Karpas-422 (cell line): ENCODE results near the gene CHGA. TPM values are rescaled to one million over a fixed set of nuclear protein-coding genes. Genes with fewer than 3 reads are reported as not detected.

ENCODE experiments used
- DNase-seq: peaks from one replicate; pipeline ENCODE4 v3.0.0-alpha.2; 2015
- H2AFZ ChIP-seq: fragments of 200-600 bp; sonication (generic); 2 replicates; pipeline ENCODE4 v1.6.1; 2014; ENCODE audit warnings: antibody characterized with exemption, low read length, mixed read lengths
- H3K27ac ChIP-seq: fragments of 200-600 bp; sonication (generic); 2 replicates; pipeline ENCODE4 v1.5.1; 2014; ENCODE audit warnings: mild to moderate bottlenecking, low read length, moderate library complexity
- H3K27me3 ChIP-seq: fragments of 200-600 bp; sonication (generic); 2 replicates; pipeline ENCODE4 v1.6.1; 2014; ENCODE audit warnings: low read length, mixed read lengths
- H3K36me3 ChIP-seq: fragments of 200-600 bp; sonication (generic); 2 replicates; pipeline ENCODE4 v1.6.1; 2014; ENCODE audit warnings: low read length, mixed read lengths; ENCODE audit not compliant: insufficient read depth
- H3K4me1 ChIP-seq: fragments of 200-600 bp; sonication (generic); 2 replicates; pipeline ENCODE4 v1.6.1; 2014; ENCODE audit warnings: mild to moderate bottlenecking, low read length, mixed read lengths
- H3K4me2 ChIP-seq: fragments of 200-600 bp; sonication (generic); 2 replicates; pipeline ENCODE4 v1.6.1; 2014; ENCODE audit warnings: low read length, low read depth, mild to moderate bottlenecking; ENCODE audit not compliant: poor library complexity, severe bottlenecking
- H3K4me3 ChIP-seq: fragments of 200-600 bp; sonication (generic); 2 replicates; pipeline ENCODE4 v1.5.1; 2014; ENCODE audit warnings: mild to moderate bottlenecking, antibody characterized with exemption, low read length, mixed read lengths
- H3K79me2 ChIP-seq: fragments of 200-600 bp; sonication (generic); 2 replicates; pipeline ENCODE4 v1.6.1; 2014; ENCODE audit warnings: mild to moderate bottlenecking, low read length, mixed read lengths
- H3K9ac ChIP-seq: fragments of 200-600 bp; sonication (generic); 2 replicates; pipeline ENCODE4 v1.6.0; 2014; ENCODE audit warnings: low read length
- H3K9me2 ChIP-seq: fragments of 200-600 bp; sonication (generic), shearing (Covaris generic); replicated peaks from 2 replicates; pipeline ENCODE4 v1.6.0; 2014; ENCODE audit warnings: mild to moderate bottlenecking, low read length, moderate library complexity; ENCODE audit not compliant: insufficient read depth
- H3K9me3 ChIP-seq: fragments of 300-700, 200-600 bp; sonication (generic); 2 replicates; pipeline ENCODE4 v1.6.1; 2014; ENCODE audit warnings: low read length, mixed read lengths
- H4K20me1 ChIP-seq: fragments of 200-600 bp; sonication (generic); 2 replicates; pipeline ENCODE4 v1.6.1; 2014; ENCODE audit warnings: mild to moderate bottlenecking, antibody characterized with exemption, low read length, low read depth; ENCODE audit not compliant: insufficient read depth
- total RNA-seq: library from RNA; depleted of rRNA; stranded (reverse); fragments of >200 nt; shearing (Covaris generic); gene quantifications from 2 replicates; pipeline ENCODE4 v1.2.3, GENCODE V29; 2014; ENCODE audit warnings: low replicate concordance

The CHGA gene
- total RNA-seq, 1 experiment from 2014 or later: not detected

GRCh38 chr14:92936085-92936484, 13.1 kb downstream of the CHGA start:
- Histone ChIP-seq H3K79me2 (no peaks in the 10 kb centered on the region), H3K27me3 (no peaks in the 10 kb centered on the region), H3K9me3 (no peaks in the 10 kb centered on the region), H3K4me2 (no peak overlapping the region), H3K27ac (no peak overlapping the region), H2AFZ (no peak overlapping the region), H3K4me1 (no peaks in the 10 kb centered on the region), H3K36me3 (no peaks in the 10 kb centered on the region), H3K4me3 (no peak overlapping the region), H3K9ac (no peak overlapping the region), H3K9me2 (no peaks in the 10 kb centered on the region), H4K20me1 (no peaks in the 10 kb centered on the region)
- DNase-seq: no peak

- Histone ChIP-seq H3K4me1 (no peaks in the 10 kb centered on the region), H3K9ac (no peak overlapping the region), H3K9me2 (no peaks in the 10 kb centered on the region), H4K20me1 (no peaks in the 10 kb centered on the region), H3K27me3 (no peaks in the 10 kb centered on the region), H3K9me3 (no peaks in the 10 kb centered on the region), H3K4me2 (no peak overlapping the region), H3K79me2 (no peaks in the 10 kb centered on the region), H3K4me3 (no peak overlapping the region), H2AFZ (no peak overlapping the region), H3K27ac (no peak overlapping the region), H3K36me3 (no peaks in the 10 kb centered on the region)
- DNase-seq: no peak
Observed at GRCh38 chr14:92937051-92937937, 14.3 kb downstream of the CHGA start.

- no peaks in the 10 kb centered on the region for H3K9me3 ChIP-seq
- no peaks in the 10 kb centered on the region for H4K20me1 ChIP-seq
- no peaks in the 10 kb centered on the region for H3K9me2 ChIP-seq
- H3K27ac ChIP-seq: no peak overlapping the region
- H3K27me3 ChIP-seq: no peaks in the 10 kb centered on the region
- no peak overlapping the region for H2AFZ ChIP-seq
- no peaks in the 10 kb centered on the region for H3K79me2 ChIP-seq
- DNase-seq: no peak
- H3K36me3 ChIP-seq: no peaks in the 10 kb centered on the region
- no peak overlapping the region for H3K4me3 ChIP-seq
- H3K4me1 ChIP-seq: no peaks in the 10 kb centered on the region
- H3K9ac ChIP-seq: no peak overlapping the region
- H3K4me2 ChIP-seq: no peak overlapping the region
Observed at GRCh38 chr14:92938235-92938875, 15.4 kb downstream of the CHGA start.

GRCh38 chr14:92938890-92939671, 16.1 kb downstream of the CHGA start:
- Histone ChIP-seq H2AFZ (no peak overlapping the region), H3K9ac (no peak overlapping the region), H3K36me3 (no peaks in the 10 kb centered on the region), H3K9me3 (no peaks in the 10 kb centered on the region), H3K4me1 (no peaks in the 10 kb centered on the region), H3K9me2 (no peaks in the 10 kb centered on the region), H3K27ac (no peak overlapping the region), H3K4me3 (no peak overlapping the region), H3K27me3 (no peaks in the 10 kb centered on the region), H3K79me2 (no peaks in the 10 kb centered on the region), H3K4me2 (no peak overlapping the region), H4K20me1 (no peaks in the 10 kb centered on the region)
- no peak for DNase-seq

- Histone ChIP-seq H3K27me3 (no peaks in the 10 kb centered on the region), H3K9me2 (no peaks in the 10 kb centered on the region), H3K79me2 (no peaks in the 10 kb centered on the region), H3K4me1 (no peaks in the 10 kb centered on the region), H2AFZ (no peak overlapping the region), H3K9me3 (no peaks in the 10 kb centered on the region), H3K4me3 (no peak overlapping the region), H3K36me3 (no peaks in the 10 kb centered on the region), H3K4me2 (no peak overlapping the region), H3K9ac (no peak overlapping the region), H4K20me1 (0 out of 2 replicates have a peak, but pooled peaks cover 4% of the 10 kb centered on the region), H3K27ac (no peak overlapping the region)
- no peak for DNase-seq
Observed at GRCh38 chr14:92939699-92940098, 16.7 kb downstream of the CHGA start.

- no peaks in the 10 kb centered on the region for H3K79me2 ChIP-seq
- no peak overlapping the region for H2AFZ ChIP-seq
- no peak overlapping the region for H3K4me3 ChIP-seq
- H4K20me1 ChIP-seq: peaks cover 4% of the 10 kb centered on the region; the same call in 1 of the 2 replicates
- no peak overlapping the region for H3K9ac ChIP-seq
- no peak for DNase-seq
- no peaks in the 10 kb centered on the region for H3K27me3 ChIP-seq
- H3K4me2 ChIP-seq: no peak overlapping the region
- no peaks in the 10 kb centered on the region for H3K9me2 ChIP-seq
- H3K4me1 ChIP-seq: no peaks in the 10 kb centered on the region
- H3K27ac ChIP-seq: no peak overlapping the region
- no peaks in the 10 kb centered on the region for H3K9me3 ChIP-seq
- H3K36me3 ChIP-seq: no peaks in the 10 kb centered on the region
Observed at GRCh38 chr14:92940543-92940942, 17.6 kb downstream of the CHGA start.

- no peak overlapping the region for H3K4me3 ChIP-seq
Observed at GRCh38 chr14:92941531-92941930, 18.6 kb downstream of the CHGA start.

GRCh38 chr14:92942136-92942535, 19.2 kb downstream of the CHGA start:
- Histone ChIP-seq H3K79me2 (no peaks in the 10 kb centered on the region), H3K9ac (no peak overlapping the region), H2AFZ (no peak overlapping the region), H3K27ac (no peak overlapping the region), H3K36me3 (no peaks in the 10 kb centered on the region), H3K9me3 (no peaks in the 10 kb centered on the region), H3K9me2 (no peaks in the 10 kb centered on the region), H3K4me1 (no peaks in the 10 kb centered on the region), H4K20me1 (peaks cover 4% of the 10 kb centered on the region; the same call in 1 of the 2 replicates), H3K4me3 (no peak overlapping the region), H3K27me3 (no peaks in the 10 kb centered on the region), H3K4me2 (no peak overlapping the region)
- DNase-seq: no peak

More at GRCh38 chr14:92941531-92941930, 18.6 kb downstream of the CHGA start:
- H3K79me2 ChIP-seq: no peaks in the 10 kb centered on the region
- H3K27ac ChIP-seq: no peak overlapping the region
- H3K4me1 ChIP-seq: no peaks in the 10 kb centered on the region
- no peaks in the 10 kb centered on the region for H3K36me3 ChIP-seq
- no peaks in the 10 kb centered on the region for H3K27me3 ChIP-seq
- peaks cover 4% of the 10 kb centered on the region; the same call in 1 of the 2 replicates for H4K20me1 ChIP-seq
- H3K9ac ChIP-seq: no peak overlapping the region
- DNase-seq: no peak
- no peak overlapping the region for H2AFZ ChIP-seq
- H3K4me2 ChIP-seq: no peak overlapping the region
- no peaks in the 10 kb centered on the region for H3K9me3 ChIP-seq
- H3K9me2 ChIP-seq: no peaks in the 10 kb centered on the region
